Measurements from ENCODE around the gene KDM2B. TPM values are rescaled to one million over a fixed set of nuclear protein-coding genes. Genes with fewer than 3 reads are reported as not detected.

Gene KDM2B
- total and polyA plus RNA-seq, 7 donors = 4.8 to 31.7 (median 16.8) TPM

GRCh38 chr12:121436706-121437105 is 144.1 kb downstream of the KDM2B start:
- peaks cover 7 to 73% (median 25%) of the 10 kb centered on the region in 4 donors for H3K36me3 ChIP-seq
- H3K4me1 ChIP-seq = no peaks in the 10 kb centered on the region
- TF ChIP-seq EP300 (IDR thresholded peaks at IDR 0.05) = no peak
- no peak for TF ChIP-seq CTCF (IDR thresholded peaks at IDR 0.05)
- TF ChIP-seq POLR2A (IDR thresholded peaks at IDR 0.05) = no peak
- TF ChIP-seq POLR2AphosphoS5 (IDR thresholded peaks at IDR 0.05) = no peak
- DNase-seq = no peak
- H3K4me3 ChIP-seq = no peak overlapping the region
- intact Hi-C loops (cut with DNase I) = no loop called here
- WGBS, 2 donors = 95 to 97% methylated on average over 2 of the region's 2 CpGs
- no peaks in the 10 kb centered on the region for H3K27me3 ChIP-seq
- H3K9me3 ChIP-seq = no peaks in the 10 kb centered on the region
- H3K27ac ChIP-seq = no peak overlapping the region

DNA sequence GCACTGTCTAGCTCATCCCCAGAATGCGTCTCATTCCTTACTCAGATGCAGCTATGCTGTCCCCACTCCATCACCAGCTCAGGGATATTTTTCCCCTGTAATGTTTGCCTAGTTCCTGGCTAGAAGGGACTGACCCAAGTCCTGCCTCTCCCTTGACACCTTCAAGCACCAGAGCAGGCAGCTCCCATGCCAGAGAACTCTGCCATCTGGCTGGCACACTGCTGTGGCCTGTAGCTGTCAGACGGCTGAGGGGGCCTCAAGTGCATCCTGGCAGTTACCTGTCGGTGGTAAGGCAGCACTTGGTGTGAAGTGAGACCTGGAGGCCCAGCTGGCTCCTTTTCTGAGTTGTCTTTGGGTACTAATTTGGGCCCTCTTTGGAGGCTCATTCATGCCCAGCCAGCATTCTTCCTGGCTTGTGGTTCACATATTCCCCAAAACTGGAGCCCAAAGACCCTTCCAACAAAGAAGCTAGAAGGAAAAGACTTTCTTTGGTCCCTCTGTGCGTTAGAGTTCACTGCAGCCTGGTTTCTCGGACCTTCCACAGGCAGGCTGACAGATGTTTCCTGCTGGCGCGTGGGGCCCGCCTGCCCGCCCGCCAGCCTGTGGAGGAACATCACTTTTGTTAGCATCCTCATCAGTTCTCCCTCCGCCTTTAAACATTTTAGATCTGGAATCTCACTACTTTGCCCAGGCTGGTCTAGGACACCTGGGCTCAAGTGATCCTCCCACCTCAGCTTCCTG is 147.9 kb downstream of the KDM2B start:
- H3K9me3 ChIP-seq = no peaks in the 10 kb centered on the region
- no peak overlapping the region for H3K27ac ChIP-seq
- H3K4me1 ChIP-seq = peaks cover 0 to 23% (median 0%) of the 10 kb centered on the region in 4 donors
- 74 to 90% methylated on average over 11 of the region's 11 CpGs for WGBS, 2 donors
- no peaks in the 10 kb centered on the region for H3K27me3 ChIP-seq
- intact Hi-C loops (cut with DNase I) = no loop called here
- no peak for TF ChIP-seq EP300 (IDR thresholded peaks at IDR 0.05)
- TF ChIP-seq POLR2A (IDR thresholded peaks at IDR 0.05) = no peak
- no peak for TF ChIP-seq POLR2AphosphoS5 (IDR thresholded peaks at IDR 0.05)
- TF ChIP-seq CTCF (IDR thresholded peaks at IDR 0.05) = no peak
- no peak for DNase-seq
- H3K4me3 ChIP-seq = no peak overlapping the region
- peaks cover 0 to 75% (median 40%) of the 10 kb centered on the region in 4 donors for H3K36me3 ChIP-seq

GRCh38 chr12:121430833-121431415 is 149.9 kb downstream of the KDM2B start:
- intact Hi-C loops (cut with DNase I) = no loop called here
- TF ChIP-seq POLR2AphosphoS5 (IDR thresholded peaks at IDR 0.05) = no peak
- no peak for TF ChIP-seq EP300 (IDR thresholded peaks at IDR 0.05)
- TF ChIP-seq CTCF (IDR thresholded peaks at IDR 0.05) = no peak
- TF ChIP-seq POLR2A (IDR thresholded peaks at IDR 0.05) = no peak
- Histone ChIP-seq H3K9me3 (no peaks in the 10 kb centered on the region), H3K27ac (no peak overlapping the region), H3K4me3 (no peak overlapping the region), H3K4me1 (peaks cover 0 to 42% (median 8%) of the 10 kb centered on the region in 4 donors), H3K27me3 (no peaks in the 10 kb centered on the region), H3K36me3 (peaks cover 0 to 83% (median 38%) of the 10 kb centered on the region in 4 donors)
- WGBS, 2 donors = 93% methylated on average over 6 of the region's 6 CpGs
- no peak for DNase-seq

DNA sequence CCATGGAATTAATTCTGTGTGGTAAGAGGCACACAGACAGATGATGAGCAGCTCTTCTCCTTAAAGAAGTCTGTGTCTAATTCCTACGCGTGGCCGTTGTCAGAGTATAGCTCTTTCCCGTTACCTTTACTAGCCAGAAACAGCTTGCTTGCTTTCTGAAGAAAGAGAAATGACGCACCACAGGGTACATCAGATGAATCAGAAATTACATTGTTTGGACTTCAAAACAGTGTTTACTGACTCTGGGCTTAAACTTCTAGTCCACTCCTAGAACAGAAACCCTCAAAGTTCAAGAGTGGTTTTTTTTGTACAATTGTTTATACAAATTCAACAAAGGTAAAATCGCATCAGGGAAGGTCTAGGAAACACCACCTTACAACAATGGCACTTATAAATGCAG is 151.9 kb downstream of the KDM2B start:
- WGBS, 2 donors = 87 to 92% methylated on average over 6 of the region's 6 CpGs
- intact Hi-C loops (cut with DNase I) = no loop called here

More for the DNA sequence above, 151.9 kb downstream of the KDM2B start:
- no peak overlapping the region for H3K4me3 ChIP-seq
- peak overlapping the region in 3 of 4 donors; percentile 28 to 82 (median 76) for H3K27ac ChIP-seq
- peaks cover 0 to 59% (median 22%) of the 10 kb centered on the region in 4 donors for H3K4me1 ChIP-seq
- peaks cover 0 to 92% (median 40%) of the 10 kb centered on the region in 4 donors for H3K36me3 ChIP-seq
- no peaks in the 10 kb centered on the region for H3K27me3 ChIP-seq
- DNase-seq = no peak
- H3K9me3 ChIP-seq = no peaks in the 10 kb centered on the region
- no peak for TF ChIP-seq POLR2AphosphoS5 (IDR thresholded peaks at IDR 0.05)
- no peak for TF ChIP-seq EP300 (IDR thresholded peaks at IDR 0.05)
- TF ChIP-seq CTCF (IDR thresholded peaks at IDR 0.05) = no peak
- no peak for TF ChIP-seq POLR2A (IDR thresholded peaks at IDR 0.05)
